Astrocyte of the cerebellum (primary cell): ENCODE measurements around the gene METAP1D.
"Not testable (repeated sequence)": the region's sequence is repeated elsewhere in the genome, so short reads cannot be mapped to it uniquely, and the experiment has no call there.

Experiments used
- DNase-seq: peaks from one replicate; pipeline ENCODE4 v3.0.0-alpha.2; 2011; ENCODE audit warnings: low read depth
- H3K4me3 ChIP-seq: 2 replicates; pipeline ENCODE4 v1.5.1; 2011; ENCODE audit warnings: mild to moderate bottlenecking, low read depth, low read length, moderate library complexity
- in situ Hi-C: cut with HindIII; loops from 2 replicates; pipeline ENCODE4 v1.10.0; 2017; ENCODE audit warnings: low sequenced_read_pairs
- TF ChIP-seq, protein P1 (sequence below): IDR thresholded peaks from 2 replicates; pipeline ENCODE4 v1.5.1; 2012; ENCODE audit warnings: low read length, low read depth, moderate library complexity, mild to moderate bottlenecking; ENCODE audit errors: missing control alignments

METAP1D gene

DNA sequence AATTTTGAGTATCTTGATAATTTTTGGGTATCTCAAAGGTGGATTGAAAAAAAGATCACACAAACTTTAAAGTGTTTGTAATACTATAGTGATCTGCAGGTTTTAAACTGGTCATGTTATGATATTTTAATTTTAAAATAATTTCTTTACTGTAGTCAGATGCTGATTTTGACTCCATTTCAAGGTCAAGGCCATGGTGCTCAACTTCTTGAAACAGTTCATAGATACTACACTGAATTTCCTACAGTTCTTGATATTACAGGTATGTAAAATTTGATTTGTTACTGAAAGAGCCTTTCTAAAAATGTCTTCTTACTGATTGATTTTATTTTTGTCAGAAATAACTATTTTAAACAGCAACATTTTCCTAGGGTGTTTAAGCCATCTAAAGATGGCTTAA lies 33.1 kb upstream of the METAP1D start:
- TF ChIP-seq, protein P1, sequence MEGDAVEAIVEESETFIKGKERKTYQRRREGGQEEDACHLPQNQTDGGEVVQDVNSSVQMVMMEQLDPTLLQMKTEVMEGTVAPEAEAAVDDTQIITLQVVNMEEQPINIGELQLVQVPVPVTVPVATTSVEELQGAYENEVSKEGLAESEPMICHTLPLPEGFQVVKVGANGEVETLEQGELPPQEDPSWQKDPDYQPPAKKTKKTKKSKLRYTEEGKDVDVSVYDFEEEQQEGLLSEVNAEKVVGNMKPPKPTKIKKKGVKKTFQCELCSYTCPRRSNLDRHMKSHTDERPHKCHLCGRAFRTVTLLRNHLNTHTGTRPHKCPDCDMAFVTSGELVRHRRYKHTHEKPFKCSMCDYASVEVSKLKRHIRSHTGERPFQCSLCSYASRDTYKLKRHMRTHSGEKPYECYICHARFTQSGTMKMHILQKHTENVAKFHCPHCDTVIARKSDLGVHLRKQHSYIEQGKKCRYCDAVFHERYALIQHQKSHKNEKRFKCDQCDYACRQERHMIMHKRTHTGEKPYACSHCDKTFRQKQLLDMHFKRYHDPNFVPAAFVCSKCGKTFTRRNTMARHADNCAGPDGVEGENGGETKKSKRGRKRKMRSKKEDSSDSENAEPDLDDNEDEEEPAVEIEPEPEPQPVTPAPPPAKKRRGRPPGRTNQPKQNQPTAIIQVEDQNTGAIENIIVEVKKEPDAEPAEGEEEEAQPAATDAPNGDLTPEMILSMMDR, result no peak
- DNase-seq, result no peak
- in situ Hi-C loops, result no loop called here
- H3K4me3 ChIP-seq, result no peak overlapping the region

DNA sequence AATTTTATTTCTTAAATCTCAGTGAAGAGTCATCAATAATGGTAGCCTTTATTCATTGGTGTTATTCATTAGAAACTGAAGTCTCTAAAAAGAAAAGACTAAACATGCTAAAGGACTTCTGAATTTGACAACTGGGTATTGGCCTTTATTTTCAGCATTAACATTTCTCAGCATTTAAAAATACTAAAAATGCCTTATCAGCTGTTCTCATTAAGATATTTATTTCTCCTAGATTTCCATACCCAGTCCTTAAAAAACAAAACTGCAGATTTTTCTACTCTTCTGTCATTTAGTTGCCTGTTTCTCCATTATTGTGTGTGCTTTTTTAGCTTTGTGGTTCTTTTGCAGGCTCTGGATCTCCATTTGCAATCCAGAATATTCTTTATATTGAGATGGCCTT lies 31.2 kb upstream of the METAP1D start:
- TF ChIP-seq, protein P1, result no peak
- no peak for DNase-seq
- in situ Hi-C loops, result no loop called here
- no peak overlapping the region for H3K4me3 ChIP-seq

DNA sequence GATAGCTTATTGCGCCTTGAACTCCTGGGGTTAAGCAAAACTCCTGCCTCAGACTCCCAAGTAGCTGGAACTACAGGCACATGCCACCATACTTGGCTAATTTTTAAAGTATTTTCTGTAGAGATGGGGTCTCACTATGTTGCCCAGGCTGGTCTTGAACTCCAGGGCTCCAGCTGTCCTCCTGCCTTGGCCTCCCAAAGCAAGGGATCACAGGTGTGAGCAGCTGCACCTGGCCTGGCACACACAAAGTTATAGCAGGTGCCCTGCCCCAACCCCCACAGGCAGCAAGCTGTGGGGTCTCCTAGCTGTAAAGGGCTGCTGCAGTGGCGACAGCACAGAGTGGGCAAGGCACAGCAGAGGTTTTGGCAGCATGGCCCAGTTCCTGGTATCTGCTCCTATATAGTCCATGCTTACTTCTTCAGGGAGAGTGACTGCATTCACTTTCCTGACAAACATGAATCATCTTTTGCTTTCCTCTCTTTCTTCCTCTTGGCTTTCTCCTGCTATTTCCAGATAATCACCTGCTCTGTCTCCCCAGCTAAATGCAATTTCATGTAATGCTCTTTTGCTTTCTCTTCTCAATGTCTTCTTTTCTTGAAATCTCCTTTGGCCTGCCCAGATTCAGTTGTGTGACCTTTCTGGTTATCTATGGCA lies 27.3 kb upstream of the METAP1D start:
- in situ Hi-C loops, result no loop called here
- TF ChIP-seq, protein P1, result no peak
- DNase-seq, result no peak
- H3K4me3 ChIP-seq, result no peak overlapping the region

DNA sequence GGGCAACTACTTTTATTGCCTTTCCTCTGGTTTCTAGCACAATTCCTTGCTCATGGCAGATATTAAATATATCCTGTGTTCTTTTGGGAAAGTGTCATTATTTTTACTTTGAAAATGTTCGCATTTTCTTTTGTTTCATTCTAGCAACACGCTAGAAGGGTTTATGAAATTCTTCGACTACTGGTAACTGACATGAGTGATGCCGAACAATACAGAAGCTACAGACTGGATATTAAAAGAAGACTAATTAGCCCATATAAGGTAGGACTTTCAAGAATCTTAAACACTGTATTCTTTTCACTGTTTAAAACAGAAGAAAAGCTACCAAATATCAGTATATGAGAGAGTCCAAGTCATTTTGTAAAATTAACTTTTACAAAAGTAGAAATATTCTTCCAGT lies 20.6 kb upstream of the METAP1D start:
- DNase-seq, result no peak
- TF ChIP-seq, protein P1, result no peak
- in situ Hi-C loops, result no loop called here
- no peak overlapping the region for H3K4me3 ChIP-seq

DNA sequence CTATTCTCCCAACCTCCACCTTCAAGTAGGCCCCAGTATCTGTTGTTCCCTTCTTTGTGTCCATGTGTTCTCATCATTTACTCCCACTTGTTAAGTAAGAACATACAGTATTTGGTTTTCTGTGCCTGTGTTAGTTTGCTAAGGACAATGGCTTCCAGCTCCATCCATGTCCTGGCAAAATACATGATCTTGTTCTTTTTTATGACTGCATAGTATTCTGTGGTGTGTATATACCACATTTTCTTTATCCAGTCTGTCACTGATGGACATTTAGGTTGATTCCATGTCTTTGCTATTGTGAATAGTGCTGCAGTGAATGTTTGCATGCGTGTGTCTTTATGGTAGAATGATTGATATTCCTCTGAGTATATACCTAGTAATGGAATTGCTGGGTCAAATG lies 15.8 kb upstream of the METAP1D start:
- H3K4me3 ChIP-seq, DNase-seq, in situ Hi-C loops: not testable (repeated sequence)

DNA sequence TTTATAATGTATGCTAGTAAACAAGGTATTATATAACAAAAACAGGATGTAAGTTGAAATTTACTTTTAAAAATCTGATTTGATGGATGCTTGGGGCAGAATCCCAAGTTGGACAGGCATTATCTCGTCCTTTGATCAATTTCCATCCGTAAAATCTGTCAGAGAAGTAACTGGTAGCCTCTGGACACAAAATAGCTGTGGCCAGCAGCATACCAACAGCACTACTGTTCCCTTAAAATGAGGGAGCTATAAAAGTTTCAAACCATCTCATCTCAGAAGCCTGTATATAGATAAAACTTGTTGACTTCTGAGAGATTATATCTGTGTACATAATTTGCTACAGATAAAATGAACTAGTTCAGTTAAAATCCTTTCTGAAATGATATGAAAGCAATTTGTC lies 14.7 kb upstream of the METAP1D start:
- H3K4me3 ChIP-seq, result no peak overlapping the region
- in situ Hi-C loops, result no loop called here
- no peak for DNase-seq
- TF ChIP-seq, protein P1, result no peak

DNA sequence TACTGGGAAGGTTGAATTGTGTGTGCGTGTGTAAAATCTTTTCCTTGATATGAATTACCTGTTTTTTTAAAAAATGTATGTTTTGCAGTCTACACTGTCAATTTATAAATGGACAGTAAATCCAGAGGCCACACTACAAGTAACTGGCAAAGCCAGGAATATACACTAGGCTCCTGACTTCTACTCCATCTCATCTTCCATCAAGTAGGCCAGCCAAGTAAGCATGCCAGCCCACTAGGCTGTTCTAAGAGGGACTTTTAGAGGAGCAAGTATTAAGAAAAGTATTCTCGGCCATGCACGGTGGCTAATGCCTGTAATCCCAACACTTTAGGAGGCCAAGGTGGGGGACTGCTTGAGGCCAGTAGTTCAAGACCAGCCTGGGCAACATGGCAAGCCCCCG lies 13.0 kb upstream of the METAP1D start:
- H3K4me3 ChIP-seq, result no peak overlapping the region
- TF ChIP-seq, protein P1, result no peak
- no peak for DNase-seq
- in situ Hi-C loops, result no loop called here
